NCI-H2107 treated with DMSO at 0.1 percent for 48 hours (cell line): ENCODE measurements around the gene CMBL.

ENCODE experiments used
- DNase-seq: peaks from one replicate; lab custom pipeline; 2025; ENCODE audit not compliant: unreplicated experiment; lab: John Stamatoyannopoulos, UW

The CMBL gene

DNA sequence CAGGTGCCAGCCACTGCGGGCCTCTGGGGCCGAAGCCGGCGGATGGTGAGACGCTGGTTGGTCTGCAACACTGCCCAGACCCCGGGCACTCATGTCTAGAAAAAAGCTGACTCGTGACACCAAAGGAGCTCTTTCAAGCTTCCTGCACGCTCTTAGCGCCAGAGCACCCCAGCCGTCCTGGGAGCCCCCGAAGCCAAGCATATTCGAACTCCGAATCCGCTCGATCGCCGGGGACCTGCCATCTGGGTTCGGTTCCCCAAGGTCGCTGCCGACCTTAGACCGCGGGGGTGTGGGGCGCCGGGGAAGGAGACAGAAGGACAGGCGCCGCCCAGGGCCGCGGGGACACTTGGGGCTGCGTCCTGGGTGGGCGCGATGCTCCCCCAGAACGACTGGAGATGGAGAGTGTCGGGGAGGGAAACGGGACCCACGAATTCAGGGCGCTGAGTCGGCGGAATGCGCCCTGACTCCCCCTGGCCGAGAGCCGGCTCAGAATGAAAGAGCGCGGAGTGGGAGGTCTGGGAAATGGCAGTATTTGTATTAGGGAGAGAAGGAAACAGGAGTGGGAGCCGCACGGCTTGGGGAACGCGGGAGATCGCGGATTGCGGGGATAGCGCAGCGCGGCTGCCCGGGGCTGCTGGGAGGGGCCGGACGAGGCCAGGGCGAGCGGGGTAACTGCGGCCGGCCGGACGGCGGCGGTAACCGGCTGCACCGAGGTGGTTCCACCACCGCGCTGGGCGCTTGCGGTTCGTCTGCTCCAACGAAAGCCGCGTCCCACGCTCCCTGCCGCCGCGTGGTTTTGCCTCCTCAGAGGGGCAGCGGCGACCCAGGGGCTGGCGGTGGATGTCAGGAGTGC, 25.7 kb upstream of the CMBL start:
- no peak for DNase-seq

DNA sequence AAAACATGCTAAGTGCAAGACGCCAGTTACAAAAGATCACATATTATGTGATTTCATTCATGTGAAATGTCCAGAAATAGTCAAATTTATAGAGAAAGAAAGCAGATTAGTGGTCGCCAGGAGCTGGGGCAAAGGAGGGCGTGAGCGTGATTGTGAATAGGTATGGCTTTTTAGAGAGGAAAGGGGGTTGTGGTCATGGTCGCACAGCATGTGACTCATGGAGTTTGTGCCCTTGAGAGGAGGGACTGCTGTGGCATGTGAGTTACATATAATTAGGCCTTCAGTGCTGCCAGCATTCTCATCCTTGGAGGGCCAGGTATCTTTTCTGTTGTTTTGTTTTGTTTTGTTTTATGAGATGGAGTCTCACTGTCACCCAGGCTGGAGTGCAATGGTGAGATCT, 24.6 kb upstream of the CMBL start:
- DNase-seq, result no peak

DNA sequence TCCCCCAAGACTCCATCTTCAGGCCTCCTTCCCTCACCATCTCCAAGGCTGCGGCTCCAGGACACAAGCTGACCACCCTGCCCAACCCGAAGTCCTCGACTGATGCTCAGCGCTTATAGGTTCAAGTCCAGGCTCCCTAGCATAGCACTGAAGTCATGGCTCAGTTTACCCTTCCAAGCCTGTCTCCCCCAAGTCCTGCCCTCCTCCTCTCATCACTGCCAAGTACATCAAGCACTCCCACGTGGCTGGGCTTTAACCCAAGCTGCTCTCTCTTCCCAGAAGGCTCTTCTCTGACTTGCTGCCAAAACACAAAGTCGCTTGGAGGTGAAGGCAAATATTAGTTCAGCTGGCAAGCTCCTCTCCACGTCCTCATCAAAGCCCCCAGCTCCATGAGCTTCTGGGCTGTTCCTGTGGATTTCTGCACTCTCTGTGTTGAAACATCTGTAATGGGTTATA, 23.7 kb upstream of the CMBL start:
- DNase-seq, result peak; percentile 50

DNA sequence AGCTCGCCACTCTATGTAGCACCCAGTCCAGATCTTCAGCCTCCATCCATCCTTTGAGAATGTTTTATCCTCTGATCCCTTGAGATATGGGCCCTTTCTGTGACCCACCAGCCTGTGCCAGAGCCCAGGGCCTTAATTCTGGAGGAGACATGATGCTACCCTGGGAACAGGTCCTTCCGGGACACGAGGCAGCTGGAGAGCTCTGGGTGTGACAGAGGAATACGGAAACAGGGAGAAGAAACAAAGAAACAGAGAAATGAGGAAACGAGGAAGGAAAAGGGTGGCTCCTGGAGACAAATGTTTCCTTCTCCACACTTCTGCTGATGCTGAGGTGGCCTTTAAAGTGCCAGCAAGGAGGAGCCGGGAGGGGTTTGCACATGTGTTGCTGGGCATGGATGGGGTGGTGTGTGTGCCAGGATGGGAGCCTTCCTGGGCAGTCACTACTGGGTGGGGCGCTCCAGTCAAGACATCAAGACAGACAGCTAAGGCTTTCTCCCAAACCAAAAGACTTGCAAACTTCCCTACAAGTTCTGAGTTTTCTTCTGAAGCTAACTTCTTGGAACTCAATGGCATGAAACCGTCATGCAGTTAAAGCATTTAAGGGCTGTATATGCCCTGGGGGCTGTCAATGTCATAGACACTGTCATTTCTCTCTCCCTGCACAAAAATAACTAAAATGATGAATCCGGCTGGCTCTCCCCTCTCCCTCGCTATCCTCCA, 23.0 kb upstream of the CMBL start:
- no peak for DNase-seq

GRCh38 chr5:10329820-10330481, 22.2 kb upstream of the CMBL start:
- no peak for DNase-seq

GRCh38 chr5:10329446-10329819, 21.7 kb upstream of the CMBL start:
- DNase-seq, result no peak

- DNase-seq, result no peak
Measured at GRCh38 chr5:10328323-10328722, 20.6 kb upstream of the CMBL start.

DNA sequence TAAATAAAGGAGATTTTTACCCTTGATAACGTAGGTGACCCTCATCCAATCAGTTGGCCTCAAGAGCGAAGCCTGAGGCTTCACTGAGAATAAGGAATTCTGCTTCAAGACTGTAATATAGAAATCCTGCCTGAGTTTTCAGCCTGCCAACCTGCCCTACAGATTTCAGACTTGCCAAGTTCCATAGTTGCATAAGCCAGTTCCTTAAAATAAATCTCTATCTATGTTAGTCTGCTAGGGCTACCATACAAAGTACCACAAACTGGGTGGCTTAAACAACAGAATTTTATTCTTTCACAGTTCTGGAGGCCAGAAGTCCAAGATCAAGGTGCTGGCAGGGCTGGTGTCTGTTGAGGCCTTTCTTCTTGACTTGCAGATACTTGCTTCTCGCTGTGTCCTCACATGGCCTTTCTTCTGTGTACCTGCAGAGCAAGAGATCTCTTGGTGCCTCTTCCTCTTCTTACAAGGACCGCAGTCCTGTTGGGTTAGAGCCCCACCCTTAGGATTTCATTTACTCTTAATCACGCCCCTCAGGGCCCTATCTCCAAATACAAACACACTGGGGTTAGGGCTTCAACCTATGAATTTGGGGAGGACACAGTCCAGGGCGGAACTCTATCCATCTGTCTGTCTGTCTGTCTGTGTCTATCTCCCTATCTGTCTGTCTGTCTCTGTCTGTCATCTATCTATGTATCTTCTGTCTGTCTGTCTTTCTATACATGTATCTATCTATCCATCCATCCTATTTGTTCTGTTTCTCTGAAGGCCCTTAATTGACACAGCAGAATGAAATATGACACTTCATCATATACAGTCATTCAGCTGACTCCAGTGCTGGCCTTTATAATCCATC, 17.0 kb upstream of the CMBL start:
- peak; percentile 23 for DNase-seq

DNA sequence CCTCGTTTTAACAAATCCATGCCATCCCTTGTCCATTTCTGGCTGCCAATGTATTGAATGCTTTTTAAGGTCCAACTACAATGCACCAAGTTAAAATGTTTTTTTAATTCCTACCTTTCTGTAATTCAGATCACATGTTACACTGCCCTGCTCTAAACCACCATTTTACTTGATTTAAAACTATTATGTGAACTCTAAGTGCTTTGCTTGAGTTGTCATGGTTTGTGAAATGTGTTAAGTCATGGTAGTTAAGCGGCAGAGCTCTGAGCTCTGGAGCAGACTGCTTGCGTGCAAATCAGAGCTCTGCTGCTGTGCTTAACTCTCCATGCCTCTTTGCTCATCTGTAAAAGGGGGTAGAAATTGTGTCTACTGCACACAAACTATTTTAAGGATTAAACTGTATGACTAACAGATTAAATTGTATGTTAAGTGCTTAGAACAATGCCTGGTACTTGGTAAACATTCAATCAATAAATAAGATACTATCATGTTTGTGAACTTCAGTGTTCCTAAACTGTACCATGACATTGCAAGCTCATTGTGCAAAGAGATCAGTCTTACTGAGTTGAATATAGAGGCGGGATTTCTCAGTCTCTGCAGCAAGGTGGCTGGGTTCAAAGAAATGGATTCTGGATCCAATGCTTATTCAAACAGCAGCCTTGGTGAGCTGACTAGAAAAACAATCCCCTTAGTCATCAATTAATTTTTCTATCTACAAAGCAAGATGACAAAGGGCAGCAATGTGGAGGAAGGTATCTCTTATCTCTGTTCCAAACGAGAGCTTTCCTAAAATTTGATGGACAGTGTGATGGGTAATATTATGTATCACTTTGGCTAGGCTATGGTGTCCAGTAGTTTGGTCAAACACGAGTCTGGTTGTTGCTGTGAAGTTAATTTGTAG, 16.1 kb upstream of the CMBL start:
- no peak for DNase-seq

- DNase-seq, result no peak
Measured at GRCh38 chr5:10321882-10322281, 14.2 kb upstream of the CMBL start.

DNA sequence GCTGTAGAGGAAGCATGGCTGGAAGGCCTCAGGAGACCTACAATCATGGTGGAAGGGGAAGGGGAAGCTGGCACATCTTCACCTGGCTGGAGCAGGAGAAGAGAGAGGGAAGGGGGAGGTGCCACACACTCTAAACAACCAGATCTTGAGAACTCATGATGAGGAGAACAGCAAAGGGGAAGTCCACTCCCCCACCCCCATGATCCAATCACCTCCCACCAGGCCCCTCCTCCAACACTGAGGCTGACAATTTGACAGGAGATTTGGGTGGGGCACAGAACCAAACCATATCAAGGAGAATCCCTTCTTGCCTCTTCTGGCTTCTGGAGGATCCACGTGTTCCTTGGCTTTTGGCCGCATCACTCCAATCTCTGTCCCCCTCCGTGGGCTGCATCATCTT, 13.1 kb upstream of the CMBL start:
- DNase-seq, result no peak

- DNase-seq, result no peak
Measured at GRCh38 chr5:10319202-10319851, 11.6 kb upstream of the CMBL start.

- DNase-seq, result no peak
Measured at GRCh38 chr5:10317825-10318682, 10.4 kb upstream of the CMBL start.

DNA sequence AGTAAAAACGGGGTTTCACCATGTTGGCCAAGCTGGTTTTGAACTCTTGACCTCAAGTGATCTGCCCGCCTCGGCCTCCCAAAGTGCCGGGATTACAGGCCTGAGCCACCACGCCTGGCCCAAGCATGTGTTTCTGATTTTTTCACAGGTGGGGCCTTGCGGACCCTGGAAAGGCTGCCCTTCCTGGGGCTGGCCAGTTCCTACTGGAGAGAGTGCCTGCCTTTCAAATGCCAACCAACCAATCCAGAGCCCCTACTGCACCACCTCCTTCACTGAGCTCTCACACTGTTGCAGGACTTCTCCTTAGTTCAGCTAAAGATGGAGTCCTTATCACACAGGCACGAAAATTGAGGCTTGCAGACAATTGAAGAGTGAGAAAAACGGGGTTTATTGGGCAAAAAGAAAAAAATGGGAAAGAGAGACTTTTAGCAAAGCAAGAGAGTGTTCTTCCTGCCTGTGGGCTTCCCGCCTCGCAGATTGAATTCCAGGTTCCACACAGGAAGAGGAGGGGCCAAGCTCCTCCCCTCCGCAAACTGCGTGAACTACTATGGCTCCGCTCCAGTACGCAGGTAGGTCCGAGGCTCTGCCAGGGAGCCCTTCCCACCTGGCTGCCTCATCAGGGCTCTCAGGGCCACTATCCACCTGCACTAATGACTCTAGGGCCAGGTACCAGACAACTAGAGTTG, 8.3 kb upstream of the CMBL start:
- DNase-seq, result no peak

DNA sequence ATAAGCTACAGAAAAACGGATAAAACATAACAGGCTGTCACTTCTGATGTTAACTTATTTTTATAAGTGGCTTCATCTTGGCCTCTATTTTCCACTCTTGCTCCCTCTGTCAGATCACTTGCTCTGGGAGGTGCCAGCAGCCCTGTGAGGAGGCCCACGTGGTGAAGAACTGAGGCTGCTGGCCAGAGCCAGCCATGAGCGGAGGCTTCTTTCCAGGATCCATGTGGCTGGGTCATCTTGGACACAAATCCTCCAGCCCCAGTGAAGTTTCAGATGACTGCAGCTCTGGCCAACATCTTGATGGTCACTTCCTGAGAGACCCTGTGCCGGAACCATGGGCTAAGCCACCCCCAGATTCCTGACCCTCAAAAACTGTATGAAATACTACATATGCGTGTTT, 7.5 kb upstream of the CMBL start:
- DNase-seq, result no peak

GRCh38 chr5:10311595-10312425, 4.1 kb upstream of the CMBL start:
- no peak for DNase-seq
